ENCODE measurements around the gene HK1.
"Not testable (repeated sequence)": the region's sequence is repeated elsewhere in the genome, so short reads cannot be mapped to it uniquely, and the experiment has no call there.

HK1 gene

DNA sequence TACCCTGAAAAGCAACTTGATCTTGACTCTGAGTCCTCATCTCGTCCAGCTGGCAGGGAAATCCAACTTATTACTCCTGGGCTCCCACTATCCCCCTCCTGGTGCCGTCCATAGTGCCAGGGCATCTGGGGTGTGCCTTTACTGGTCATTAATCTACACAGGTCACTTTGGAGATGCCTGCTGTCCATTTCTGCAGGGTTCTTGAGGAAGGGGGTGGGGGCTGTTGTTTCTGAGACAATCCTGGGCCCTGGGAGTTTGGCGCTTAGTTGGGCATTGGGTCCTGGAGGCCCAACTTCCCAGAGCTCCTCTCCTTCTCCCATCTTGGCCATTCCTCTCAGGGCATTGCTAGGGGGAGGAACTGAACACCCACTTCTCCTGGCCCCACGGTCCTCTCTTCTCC lies 144.4 kb downstream of the HK1 start:
- no peak for DNase-seq (ENCODE audit: low spot score)

DNA sequence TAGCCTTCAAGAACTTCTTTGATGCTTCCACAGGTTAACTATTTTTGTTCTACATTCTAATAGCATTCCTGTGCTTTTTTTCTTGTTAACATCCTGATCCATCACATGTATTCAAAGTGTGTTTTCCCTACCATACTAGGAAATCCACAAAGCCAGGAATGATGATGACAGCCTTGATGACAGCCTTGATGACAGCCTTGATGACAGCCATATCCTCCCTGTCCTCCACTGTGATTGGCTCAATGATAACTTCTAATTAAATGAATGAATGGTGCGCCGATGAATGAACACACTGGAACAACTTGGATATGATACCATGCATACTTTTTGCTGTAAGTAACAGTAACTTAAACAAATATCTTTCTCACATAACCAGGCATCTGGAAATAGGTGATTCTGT lies 146.7 kb downstream of the HK1 start:
- no peak for DNase-seq (ENCODE audit: low spot score)

DNA sequence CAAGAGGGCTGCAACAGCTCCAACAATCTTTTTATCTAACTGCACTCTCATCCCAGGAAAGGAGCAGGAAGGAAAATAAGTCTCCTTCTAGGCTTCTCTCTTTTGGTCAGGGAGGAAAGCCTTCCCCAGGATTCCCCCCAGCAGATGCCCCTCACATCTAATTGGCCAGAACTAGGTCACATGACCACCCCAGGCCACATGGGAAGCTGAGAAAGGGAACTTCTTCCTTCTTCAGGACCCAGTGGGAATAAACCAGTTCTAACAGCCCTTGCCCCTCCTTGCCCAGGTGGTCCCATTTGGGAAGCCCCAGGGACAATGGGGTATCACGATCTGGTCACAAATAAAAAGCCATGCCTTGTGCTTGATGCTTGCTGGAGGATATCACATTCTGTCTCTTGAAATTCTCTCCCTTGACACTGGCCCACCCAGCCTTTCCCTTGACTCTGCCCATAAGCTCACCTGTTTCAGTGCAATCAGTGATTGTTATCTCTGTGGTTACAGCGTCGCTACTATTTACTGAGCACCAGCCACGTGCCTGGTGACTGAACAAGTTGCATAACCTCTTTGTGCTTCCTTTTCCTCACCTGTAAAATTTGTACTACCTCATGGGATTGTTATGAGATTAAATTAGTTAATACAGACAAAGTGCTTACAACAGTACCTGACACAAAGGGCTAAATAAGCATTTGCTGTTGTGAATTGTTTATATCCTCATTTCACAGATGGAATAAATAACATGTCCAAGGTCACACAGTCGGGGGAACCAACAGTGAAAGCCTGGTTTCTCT lies 147.4 kb downstream of the HK1 start:
- no peak for DNase-seq (ENCODE audit: low spot score)

DNA sequence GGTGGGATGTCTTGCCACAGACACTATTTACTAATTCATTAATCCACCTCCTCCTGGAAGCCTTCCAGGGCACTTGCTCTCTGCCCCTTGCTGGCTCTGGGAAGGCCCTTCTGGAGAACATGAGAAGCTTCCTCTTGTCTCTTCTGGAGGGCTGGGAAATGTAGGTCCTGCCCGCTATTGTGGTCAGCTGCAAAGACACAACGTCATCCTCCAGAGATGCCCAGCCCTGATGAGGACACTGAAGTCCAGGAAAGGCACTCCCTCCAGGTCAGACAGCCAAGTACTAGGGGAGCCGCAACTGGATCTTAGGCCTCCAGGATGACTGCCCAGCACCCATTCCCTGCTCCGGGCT lies 148.1 kb downstream of the HK1 start:
- no peak for DNase-seq (ENCODE audit: low spot score)

DNA sequence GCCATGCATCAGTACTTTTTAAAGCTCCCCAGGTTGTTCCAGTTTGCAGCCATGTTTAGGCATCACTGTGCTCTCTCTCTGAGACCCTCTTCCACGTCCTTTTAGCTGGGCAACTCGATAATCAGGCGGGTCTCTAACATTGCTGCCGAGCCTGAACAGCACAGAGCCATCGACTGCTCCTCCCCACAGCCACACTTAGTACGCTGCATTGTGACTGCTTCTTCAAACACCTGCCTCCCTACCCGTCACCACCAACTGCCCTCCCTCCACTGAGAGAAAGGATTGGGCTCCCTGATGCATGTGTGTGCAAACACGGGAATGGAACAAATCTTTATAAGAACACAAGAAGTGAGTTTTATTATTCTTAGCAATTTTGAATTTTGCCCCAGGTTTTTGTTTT lies 149.9 kb downstream of the HK1 start:
- no peak for DNase-seq (ENCODE audit: low spot score)

DNA sequence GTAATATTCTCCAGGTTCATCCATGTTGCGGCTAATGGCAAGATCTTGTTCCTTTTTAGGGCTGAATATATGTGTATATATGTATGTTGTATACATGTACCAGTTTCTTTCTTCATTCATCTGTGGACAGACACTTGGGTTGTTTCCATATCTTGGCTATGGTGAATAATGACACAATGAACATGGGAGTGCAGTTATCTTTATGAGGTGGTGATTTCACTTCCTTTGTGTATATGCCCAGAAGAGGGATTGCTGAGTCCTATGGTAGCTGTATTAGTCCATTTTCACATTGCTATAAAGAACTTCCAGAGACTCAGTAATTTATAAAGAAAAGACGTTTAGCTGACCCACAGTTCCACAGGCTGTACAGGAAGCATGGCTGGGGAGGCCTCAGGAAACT lies 155.9 kb downstream of the HK1 start:
- DNase-seq (ENCODE audit: low spot score), result no peak

DNA sequence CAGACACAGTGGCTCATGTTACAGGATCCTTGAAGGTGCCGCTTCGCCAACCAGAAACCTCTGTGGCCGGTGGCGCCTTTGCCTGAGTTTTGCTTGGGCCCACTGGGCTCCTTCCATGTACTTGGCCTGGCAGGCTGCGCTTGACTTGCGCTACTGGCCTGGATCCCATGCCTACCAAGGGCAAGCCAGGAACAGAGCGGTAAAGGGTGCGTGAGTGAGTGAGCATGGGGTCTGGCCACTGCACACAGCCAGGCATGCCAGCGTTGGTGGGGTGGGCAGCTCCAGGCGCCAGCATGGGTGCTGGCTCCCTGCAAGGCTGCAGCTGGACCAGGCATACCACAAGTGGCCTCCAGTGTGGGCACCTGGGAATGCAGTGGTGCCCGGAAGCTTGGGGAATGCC lies 156.6 kb downstream of the HK1 start:
- no peak for DNase-seq (ENCODE audit: low spot score)

DNA sequence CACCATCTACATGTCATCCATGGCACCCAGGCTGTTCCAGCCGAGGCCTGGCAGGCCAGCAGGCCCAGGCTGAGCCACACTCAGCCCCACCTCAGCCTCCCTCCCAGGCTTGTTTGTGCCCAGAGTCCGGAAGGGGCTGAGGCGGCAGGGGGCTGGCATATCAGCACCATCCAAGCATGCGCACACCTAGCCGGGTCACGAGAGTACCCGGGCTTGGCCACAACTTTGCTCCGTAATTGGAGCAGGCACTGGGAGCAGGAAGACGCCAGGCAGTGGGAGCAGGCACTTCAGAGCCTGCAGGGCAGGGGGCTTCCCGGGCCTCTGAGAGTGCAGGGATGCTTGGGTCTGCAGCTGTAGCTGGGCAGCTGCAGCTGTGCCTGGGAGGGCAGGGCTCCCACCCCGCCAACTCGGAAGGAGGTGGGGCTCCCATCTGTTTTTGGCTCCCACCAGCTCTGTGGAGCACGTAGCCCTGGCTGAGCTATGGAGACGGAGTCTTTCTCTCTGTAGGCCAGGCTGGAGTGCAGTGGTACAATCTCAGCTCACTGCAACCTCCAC lies 157.7 kb downstream of the HK1 start:
- DNase-seq (ENCODE audit: low spot score), result no peak

DNA sequence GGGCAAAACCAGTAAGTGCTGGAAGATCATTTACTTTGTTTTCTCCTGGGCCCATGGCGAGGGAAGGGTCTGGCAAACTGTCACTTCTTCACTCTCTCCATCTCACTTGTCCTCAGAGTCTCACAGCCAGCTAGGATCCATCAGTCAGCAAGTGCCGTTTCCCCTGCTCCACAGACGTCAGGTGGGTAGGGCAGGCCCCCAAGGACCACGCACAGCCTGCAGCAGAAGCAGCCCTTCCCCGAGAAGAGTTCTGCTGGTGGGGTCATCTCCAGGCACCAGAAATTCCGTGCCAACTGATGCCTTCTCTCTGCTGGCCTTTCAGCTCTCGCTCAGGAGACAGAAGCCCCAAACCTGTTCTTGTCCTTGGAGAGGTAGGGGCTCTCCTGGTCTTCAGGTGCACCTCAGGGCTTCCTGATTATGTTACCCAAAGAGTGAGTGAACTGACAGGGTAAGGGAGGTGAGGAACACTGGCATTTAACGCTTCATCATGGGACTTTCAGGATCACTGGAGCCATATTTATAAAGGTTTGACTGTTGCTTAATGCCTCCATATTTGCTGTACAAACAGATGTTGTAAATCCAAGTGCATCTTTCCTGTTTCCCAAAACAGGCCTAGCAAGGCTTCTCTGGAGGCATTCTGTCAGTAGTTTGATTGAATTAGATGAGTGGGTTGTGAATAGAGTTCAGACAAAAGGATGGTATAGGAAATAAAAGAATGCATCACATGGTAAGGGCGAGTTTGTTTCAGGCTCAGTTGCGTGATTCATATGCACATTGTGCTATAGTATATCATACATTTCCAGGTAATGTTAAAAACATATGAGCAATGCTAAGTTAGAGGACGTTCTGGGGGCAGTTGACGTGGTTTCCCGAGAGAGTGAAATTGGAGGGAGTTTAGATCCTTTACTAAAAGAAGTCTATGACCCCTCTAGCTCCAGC lies 159.3 kb downstream of the HK1 start:
- DNase-seq (ENCODE audit: low spot score), result no peak

DNA sequence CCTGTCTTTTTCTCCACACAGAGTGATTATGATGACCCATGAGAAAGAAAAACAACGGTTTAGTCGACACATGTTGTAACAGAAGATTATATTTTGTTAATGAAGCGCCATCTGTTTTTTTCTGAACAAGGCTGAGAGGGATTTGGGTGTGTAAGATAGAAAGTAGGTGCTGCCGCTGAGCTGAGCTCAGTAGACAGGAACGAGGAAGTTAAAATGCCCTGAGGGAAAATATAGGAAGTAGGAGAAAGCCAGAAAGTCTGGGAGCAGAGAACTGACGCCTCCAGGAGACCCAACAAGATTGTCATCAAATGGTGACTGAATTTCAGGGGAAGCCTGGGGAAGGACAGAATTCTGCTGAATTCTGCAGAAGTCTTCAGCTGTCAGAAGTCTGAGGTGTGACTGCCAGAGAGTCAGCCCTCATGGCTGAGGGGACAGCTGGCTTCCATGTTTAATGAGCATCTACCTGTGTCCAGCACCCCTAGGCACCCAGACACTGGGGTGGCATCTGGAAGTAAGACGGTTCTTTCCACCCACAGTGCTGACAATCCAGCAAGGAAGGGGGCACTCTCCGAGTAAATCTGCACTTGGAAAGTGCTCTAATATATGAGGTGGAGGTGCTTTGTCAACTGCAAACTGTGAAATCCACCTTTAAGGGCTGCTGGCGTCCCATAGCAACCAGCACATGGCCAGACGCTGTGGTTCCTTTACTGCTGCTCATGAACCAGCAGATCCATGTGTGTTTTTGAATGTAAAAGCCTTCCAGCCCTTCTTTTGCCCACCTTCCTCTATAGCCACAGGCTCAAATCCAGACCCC lies 160.4 kb downstream of the HK1 start:
- no peak for DNase-seq (ENCODE audit: low spot score)

DNA sequence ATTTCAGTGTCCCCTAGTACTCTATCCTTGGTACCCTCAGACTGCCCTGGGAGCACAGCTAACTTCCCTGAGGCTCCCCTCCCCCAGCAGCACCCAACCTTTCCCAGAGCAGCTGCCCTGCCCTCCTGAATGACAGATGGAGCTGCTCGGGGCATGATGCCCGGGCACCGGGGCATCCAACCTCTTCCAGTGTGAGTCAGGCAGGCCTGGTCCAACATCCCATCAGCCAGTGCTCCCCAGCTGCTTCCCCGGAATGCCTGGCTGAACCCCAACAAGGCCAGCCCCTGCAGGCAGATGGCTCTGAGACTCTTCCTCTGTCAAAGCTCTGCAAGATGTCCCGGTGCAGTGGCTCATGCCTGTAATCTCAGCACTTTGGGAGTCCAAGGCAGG lies 161.0 kb downstream of the HK1 start:
- peak; percentile 80 for DNase-seq (ENCODE audit: low spot score)

DNA sequence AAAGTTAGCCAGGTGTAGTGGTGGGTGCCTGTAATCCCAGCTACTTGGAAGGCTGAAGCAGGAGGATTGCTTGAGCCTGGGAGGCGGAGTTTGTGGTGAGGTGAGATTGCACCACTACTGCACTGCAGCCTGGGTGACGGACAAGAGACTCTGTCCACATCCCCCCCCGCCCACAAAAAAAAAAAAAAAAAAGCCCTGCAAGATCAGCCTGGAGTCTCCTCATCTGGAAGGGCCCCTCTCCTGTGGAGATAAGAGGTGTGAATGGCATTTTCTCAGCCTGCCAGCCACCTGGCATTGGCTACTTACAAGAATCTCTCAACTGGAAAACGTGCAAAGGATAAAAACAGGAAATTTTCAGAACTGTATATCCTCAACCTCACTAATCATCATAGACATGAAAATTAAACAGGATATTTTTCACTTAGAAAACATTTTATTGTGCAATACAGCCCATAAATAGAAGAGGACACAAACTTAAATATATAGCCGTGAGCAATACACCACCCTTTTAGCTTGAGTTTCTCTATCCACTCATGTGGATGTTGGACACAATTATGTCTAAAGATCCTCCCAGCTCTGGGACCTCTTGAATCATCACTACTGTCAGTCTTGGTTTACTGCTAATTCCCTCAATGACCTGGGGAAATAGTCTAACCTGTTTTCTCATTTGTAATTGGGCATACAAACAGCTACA lies 161.7 kb downstream of the HK1 start:
- no peak for DNase-seq (ENCODE audit: low spot score)

DNA sequence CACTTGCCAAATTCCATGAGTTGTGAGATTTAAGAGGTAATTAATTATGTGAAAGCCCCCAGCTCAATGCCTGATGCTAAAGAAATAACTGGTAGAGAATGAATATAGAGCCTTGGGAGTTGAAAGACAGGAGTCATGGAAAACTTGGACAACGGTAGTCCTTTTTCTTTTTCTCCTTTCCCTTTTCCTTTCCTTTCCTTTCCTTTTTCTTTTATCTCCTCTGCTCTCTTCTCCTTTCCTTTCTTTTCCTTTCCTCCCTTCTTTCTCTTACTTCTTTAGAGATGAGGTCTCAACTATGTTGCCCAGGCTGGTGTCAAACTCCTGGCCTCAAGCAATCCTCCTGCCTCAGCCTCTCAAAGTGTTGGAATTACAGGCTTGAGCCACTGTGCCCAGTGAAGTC lies 165.1 kb downstream of the HK1 start:
- DNase-seq (ENCODE audit: low spot score), result no peak

DNA sequence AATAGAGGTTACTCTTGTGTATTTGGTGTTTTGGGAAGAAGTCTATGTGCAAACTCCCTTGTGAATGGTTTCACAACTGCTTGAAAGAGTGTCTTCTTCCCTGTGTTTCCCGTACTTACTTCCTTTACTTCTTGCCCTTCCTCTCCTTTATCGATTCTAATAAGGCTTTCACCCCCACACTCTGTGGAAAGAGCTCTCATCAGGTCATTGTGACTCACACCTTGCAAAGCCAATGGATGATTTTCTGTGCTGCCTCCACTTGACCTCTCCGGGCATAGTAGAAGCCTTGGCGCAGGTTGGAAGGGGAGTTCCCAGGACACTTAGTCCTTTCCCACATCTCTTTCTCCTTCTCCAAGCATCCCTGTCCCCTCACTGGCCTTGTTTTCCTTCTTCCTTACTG lies 166.7 kb downstream of the HK1 start:
- DNase-seq (ENCODE audit: low spot score), result no peak

DNA sequence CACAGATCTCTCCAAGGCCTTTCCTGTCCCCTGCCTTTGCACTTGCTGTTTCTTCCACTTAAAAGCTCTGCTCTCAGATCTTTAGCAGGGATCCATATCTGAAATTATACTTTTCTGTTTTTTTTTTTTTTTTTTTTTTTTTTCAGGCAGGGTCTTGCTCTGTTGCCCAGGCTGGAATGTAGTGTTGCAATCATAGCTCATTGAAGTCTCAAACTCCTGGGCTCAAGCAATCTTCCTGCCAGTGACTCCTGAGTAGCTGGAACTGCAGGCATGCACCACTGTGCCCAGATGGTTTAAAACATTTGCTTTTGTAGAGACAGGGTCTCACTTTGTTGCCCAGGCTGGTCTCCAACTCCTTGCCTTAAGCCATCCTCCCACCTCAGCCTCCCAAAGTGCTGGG lies 167.9 kb downstream of the HK1 start:
- DNase-seq (ENCODE audit: low spot score), result no peak

DNA sequence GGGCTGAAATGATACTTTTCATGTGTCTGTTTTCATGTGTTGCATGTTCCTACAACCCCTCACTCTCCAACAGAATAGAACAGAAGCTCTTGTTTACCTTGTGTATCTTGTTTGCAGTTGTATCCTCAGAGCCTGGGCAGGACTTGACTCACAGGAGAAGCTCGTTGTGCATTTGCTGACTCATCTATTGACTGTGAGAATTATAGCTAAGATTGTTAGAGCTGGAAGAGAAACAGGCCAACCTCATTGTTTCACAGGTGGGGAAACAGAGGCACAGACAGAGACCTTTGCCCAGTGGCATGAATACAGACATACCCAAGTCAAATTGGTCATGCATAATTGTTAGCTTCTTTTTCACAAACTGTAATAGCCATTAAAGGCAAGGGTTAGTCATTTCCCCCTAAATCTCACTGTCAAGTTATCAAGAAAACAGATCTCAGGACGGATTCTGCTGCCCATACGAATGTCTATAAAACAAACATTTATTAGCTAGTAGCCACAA lies 168.4 kb downstream of the HK1 start:
- no peak for DNase-seq (ENCODE audit: low spot score)

DNA sequence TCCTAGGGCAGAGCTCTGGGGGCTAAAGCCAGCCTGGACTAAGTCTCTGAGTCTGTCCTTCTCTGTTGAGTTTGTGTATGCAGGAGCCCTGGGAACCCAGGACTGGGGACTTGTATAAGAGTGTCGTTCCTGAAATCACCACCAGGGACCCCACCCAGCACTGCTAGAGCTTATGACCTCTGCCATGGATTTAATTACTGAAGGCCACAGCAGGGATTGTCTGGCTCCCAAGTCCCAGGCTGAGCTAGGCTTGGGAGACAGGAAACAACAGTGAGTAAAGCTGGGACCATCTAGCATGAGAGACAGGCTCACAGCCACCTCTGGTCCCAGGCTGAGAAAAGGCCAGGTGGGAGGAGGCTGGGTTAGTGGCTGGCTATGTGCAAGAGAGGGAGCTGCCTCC lies 171.5 kb downstream of the HK1 start:
- DNase-seq (ENCODE audit: low spot score), result no peak

DNA sequence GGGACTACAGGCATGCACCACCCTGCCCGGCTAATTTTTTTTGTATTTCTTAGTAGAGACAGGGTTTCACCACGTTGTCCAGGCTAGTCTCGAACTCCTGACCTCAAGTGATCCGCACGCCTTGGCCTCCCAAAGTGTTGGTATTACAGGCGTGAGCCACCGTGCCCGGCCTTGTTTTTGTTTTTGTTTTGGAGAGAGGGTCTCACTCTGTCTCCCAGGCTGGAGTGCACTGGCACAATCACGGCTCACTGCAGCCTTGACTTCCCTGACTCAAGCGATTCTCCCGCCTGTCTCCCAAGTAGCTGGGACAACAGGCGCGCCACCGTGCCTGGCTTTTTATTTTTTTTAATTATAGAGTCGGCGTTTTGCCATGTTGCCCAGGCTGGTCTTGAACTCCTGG lies 172.1 kb downstream of the HK1 start:
- not testable (repeated sequence) for DNase-seq (ENCODE audit: low spot score)

DNA sequence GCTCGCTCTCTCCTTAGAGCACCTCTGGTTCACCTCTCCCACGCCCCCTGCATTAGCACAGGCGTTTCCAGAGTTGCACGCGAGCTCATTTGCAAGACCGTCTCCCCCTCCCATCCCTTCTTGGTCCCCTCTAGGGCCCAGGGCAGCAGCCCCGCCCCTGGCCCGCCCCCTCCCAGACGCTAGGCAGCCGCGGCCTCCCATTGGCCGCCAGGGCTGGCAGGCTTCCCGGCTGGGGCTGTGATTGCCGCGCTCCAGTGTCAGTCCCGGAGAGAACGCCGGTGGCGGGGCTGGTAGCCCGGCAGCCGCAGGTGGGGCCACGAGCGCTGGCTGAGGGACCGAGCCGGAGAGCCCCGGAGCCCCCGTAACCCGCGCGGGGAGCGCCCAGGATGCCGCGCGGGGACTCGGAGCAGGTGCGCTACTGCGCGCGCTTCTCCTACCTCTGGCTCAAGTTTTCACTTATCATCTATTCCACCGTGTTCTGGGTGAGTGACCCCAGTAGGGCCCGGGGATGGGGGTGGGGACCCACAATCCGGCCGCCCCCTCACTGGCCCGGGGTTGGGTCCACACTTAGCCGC lies 173.0 kb downstream of the HK1 start, which contains the start of gene TSPAN15:
Gene TSPAN15, plus strand, starts transcription at position 257 of the 575 bp plus-strand sequence. Its CDS starts 130 bp downstream, at position 387.
- peak; percentile 90 for DNase-seq (ENCODE audit: low spot score)

All from left forelimb (tissue), 1 donor.